CD14-positive monocyte (primary cell): ENCODE data around the gene SPIB. TPM values are rescaled to one million over a fixed set of nuclear protein-coding genes. Genes with fewer than 3 reads are reported as not detected.

Experiments
- DNase-seq, 3 donors: peaks; one replicate each; pipeline ENCODE4 v3.0.0-alpha.2; 2011 to 2022
- H2AFZ ChIP-seq: 2 replicates; pipeline ENCODE4 v1.6.0; 2012; ENCODE audit warnings: mild to moderate bottlenecking, low read depth, low read length, inconsistent platforms; ENCODE audit not compliant: insufficient read depth, poor library complexity, severe bottlenecking
- H3K27ac ChIP-seq, 2 donors: 1 replicate in 1 of 2; 2 replicates in 1 of 2; pipeline ENCODE4 v1.5.1; 2012 to 2013; ENCODE audit warnings: low read length in 2 of 2, control low read depth in 1 of 2, inconsistent platforms in 1 of 2, low read depth in 1 of 2, mild to moderate bottlenecking in 1 of 2
- H3K27me3 ChIP-seq, 2 donors: one replicate each; pipeline versions ENCODE4 v1.6.0 to v1.6.1; 2011 to 2013; ENCODE audit warnings: low read length in 2 of 2; ENCODE audit not compliant: control insufficient read depth in 2 of 2, insufficient read depth in 2 of 2
- H3K36me3 ChIP-seq, 2 donors: replicated peaks in 1 of 2; 1 replicate in 1 of 2; 2 replicates in 1 of 2; pipeline versions ENCODE4 v1.5.1 to v1.6.1; 2012 to 2013; ENCODE audit warnings: low read length in 2 of 2, control low read depth in 1 of 2, inconsistent platforms in 1 of 2, mild to moderate bottlenecking in 1 of 2; ENCODE audit not compliant: insufficient read depth in 2 of 2, control insufficient read depth in 1 of 2
- H3K4me1 ChIP-seq, 2 donors: 1 replicate in 1 of 2; 2 replicates in 1 of 2; pipeline versions ENCODE4 v1.5.1 to v1.6.1; 2012 to 2013; ENCODE audit warnings: low read length in 2 of 2, control low read depth in 1 of 2, inconsistent platforms in 1 of 2, mild to moderate bottlenecking in 1 of 2, moderate library complexity in 1 of 2; ENCODE audit not compliant: insufficient read depth in 2 of 2, control insufficient read depth in 1 of 2
- H3K4me2 ChIP-seq: replicated peaks from 2 replicates; pipeline ENCODE3; 2012; ENCODE audit warnings: low read length, moderate library complexity, mild to moderate bottlenecking; ENCODE audit not compliant: poor library complexity, severe bottlenecking; ENCODE audit errors: extremely low read depth
- H3K4me3 ChIP-seq, 3 experiments: fragments of 200-600 bp in 1 of 3; sonication (generic) in 1 of 3; replicated peaks in 1 of 3; 1 replicate in 2 of 3; 2 replicates in 1 of 3; pipeline ENCODE4 v1.5.1; 2011 to 2013; ENCODE audit warnings: low read length in 3 of 3, mild to moderate bottlenecking in 3 of 3, control low read depth in 2 of 3, low read depth in 2 of 3, inconsistent platforms in 1 of 3, moderate library complexity in 1 of 3
- H3K79me2 ChIP-seq: 2 replicates; pipeline ENCODE4 v1.6.0; 2012; ENCODE audit warnings: mild to moderate bottlenecking, control low read depth, inconsistent platforms, low read length, moderate library complexity; ENCODE audit not compliant: insufficient read depth
- H3K9ac ChIP-seq: 2 replicates; pipeline ENCODE4 v1.6.0; 2017; ENCODE audit warnings: low read length, mild to moderate bottlenecking; ENCODE audit not compliant: insufficient read depth, poor library complexity, severe bottlenecking
- H3K9me3 ChIP-seq, 2 donors: replicated peaks in 1 of 2; 1 replicate in 1 of 2; 2 replicates in 1 of 2; pipeline versions ENCODE4 v1.5.1 to v1.6.1; 2012 to 2013; ENCODE audit warnings: low read length in 2 of 2, control low read depth in 1 of 2; ENCODE audit not compliant: control insufficient read depth in 1 of 2, insufficient read depth in 1 of 2
- H4K20me1 ChIP-seq: 2 replicates; pipeline ENCODE4 v1.6.0; 2012; ENCODE audit warnings: mild to moderate bottlenecking, low read length, control low read depth, moderate library complexity; ENCODE audit not compliant: insufficient read depth
- H3K27ac Mint-ChIP-seq, 7 donors: one replicate each; pipeline ENCODE4 v1.8.0; 2020; ENCODE audit warnings: mild to moderate bottlenecking in 7 of 7, mixed read lengths in 7 of 7, moderate library complexity in 6 of 7, inconsistent platforms in 2 of 7
- H3K27me3 Mint-ChIP-seq, 3 donors: one replicate each; pipeline ENCODE4 v1.8.0; 2021 to 2022; ENCODE audit warnings: low read depth in 3 of 3, mild to moderate bottlenecking in 3 of 3, mixed read lengths in 3 of 3, moderate library complexity in 3 of 3, inconsistent platforms in 1 of 3
- H3K36me3 Mint-ChIP-seq, 2 donors: one replicate each; pipeline ENCODE4 v1.8.0; 2020; ENCODE audit warnings: mixed read lengths in 2 of 2, inconsistent platforms in 1 of 2, mild to moderate bottlenecking in 1 of 2
- H3K4me1 Mint-ChIP-seq: one replicate; pipeline ENCODE4 v1.8.0; 2020; ENCODE audit warnings: mild to moderate bottlenecking, mixed read lengths
- H3K4me3 Mint-ChIP-seq, 2 donors: one replicate each; pipeline ENCODE4 v1.8.0; 2020; ENCODE audit warnings: mild to moderate bottlenecking in 2 of 2, mixed read lengths in 2 of 2, moderate library complexity in 1 of 2
- H3K9me3 Mint-ChIP-seq, 7 donors: one replicate each; pipeline ENCODE4 v1.8.0; 2020 to 2022; ENCODE audit warnings: mixed read lengths in 7 of 7, mild to moderate bottlenecking in 6 of 7, moderate library complexity in 6 of 7, inconsistent platforms in 2 of 7
- WGBS: methylation state at CpG from one replicate; pipeline ENCODE4 v1.1.5; 2013; ENCODE audit warnings: missing lambda C conversion rate; ENCODE audit not compliant: insufficient coverage; 5-methylcytosine and 5-hydroxymethylcytosine counted together
- intact Hi-C, 2 donors: fragments of 100-400 bp; cut with micrococcal nuclease; formaldehyde crosslinking; loops; one replicate each; pipeline versions ENCODE4 v1.15.0 to v1.15.1; 2023
- polyA plus RNA-seq, 3 donors: library from polyadenylated mRNA; depleted of rRNA in 1 of 3; unstranded in 2 of 3; stranded (reverse) in 1 of 3; fragments of 300-500 nt in 2 of 3; fragments of >200 nt in 1 of 3; fragmentation: Illumina TruSeq in 2 of 3; gene quantifications; 1 replicate in 2 of 3; 2 replicates in 1 of 3; pipeline ENCODE4 v1.2.3, GENCODE V29; 2012 to 2021
- TF ChIP-seq, protein P1 (sequence below): fragments of 200-600 bp; IDR thresholded peaks from one replicate; pipeline ENCODE4 v1.8.0; 2022; ENCODE audit warnings: antibody characterized with exemption, mild to moderate bottlenecking

SPIB gene
- polyA plus RNA-seq, 3 donors = 0.16 to 2.3 (median 0.34) TPM

GRCh38 chr19:50409347-50409746 is 9.4 kb upstream of the SPIB start:
- H3K27me3 ChIP-seq = no peaks in the 10 kb centered on the region
- peaks cover 0 to 6% (median 0%) of the 10 kb centered on the region in 7 donors for H3K9me3 Mint-ChIP-seq
- H3K27me3 Mint-ChIP-seq = no peaks in the 10 kb centered on the region
- H4K20me1 ChIP-seq = no peaks in the 10 kb centered on the region
- no peak overlapping the region for H3K4me3 Mint-ChIP-seq
- no peak overlapping the region for H3K9ac ChIP-seq
- peaks cover 30 to 42% of the 10 kb centered on the region in 2 donors for H3K36me3 ChIP-seq
- no peak overlapping the region for H3K4me3 ChIP-seq
- peaks cover under 1% of the 10 kb centered on the region for H3K4me1 Mint-ChIP-seq
- H2AFZ ChIP-seq = no peak overlapping the region
- H3K27ac Mint-ChIP-seq = peak overlapping the region in 2 of 7 donors; percentile 20 to 58
- H3K27ac ChIP-seq = no peak overlapping the region
- peaks cover 0 to 2% of the 10 kb centered on the region in 2 donors for H3K4me1 ChIP-seq
- no peak for DNase-seq
- TF ChIP-seq, protein P1, sequence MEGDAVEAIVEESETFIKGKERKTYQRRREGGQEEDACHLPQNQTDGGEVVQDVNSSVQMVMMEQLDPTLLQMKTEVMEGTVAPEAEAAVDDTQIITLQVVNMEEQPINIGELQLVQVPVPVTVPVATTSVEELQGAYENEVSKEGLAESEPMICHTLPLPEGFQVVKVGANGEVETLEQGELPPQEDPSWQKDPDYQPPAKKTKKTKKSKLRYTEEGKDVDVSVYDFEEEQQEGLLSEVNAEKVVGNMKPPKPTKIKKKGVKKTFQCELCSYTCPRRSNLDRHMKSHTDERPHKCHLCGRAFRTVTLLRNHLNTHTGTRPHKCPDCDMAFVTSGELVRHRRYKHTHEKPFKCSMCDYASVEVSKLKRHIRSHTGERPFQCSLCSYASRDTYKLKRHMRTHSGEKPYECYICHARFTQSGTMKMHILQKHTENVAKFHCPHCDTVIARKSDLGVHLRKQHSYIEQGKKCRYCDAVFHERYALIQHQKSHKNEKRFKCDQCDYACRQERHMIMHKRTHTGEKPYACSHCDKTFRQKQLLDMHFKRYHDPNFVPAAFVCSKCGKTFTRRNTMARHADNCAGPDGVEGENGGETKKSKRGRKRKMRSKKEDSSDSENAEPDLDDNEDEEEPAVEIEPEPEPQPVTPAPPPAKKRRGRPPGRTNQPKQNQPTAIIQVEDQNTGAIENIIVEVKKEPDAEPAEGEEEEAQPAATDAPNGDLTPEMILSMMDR = no peak
- WGBS = 99% methylated on average over 17 of the region's 17 CpGs
- H3K36me3 Mint-ChIP-seq = peaks cover 38 to 62% of the 10 kb centered on the region in 2 donors
- H3K9me3 ChIP-seq = peaks cover 0 to 4% of the 10 kb centered on the region in 2 donors
- H3K79me2 ChIP-seq = no peaks in the 10 kb centered on the region
- H3K4me2 ChIP-seq = no peak overlapping the region
- intact Hi-C loops = no loop called here

DNA sequence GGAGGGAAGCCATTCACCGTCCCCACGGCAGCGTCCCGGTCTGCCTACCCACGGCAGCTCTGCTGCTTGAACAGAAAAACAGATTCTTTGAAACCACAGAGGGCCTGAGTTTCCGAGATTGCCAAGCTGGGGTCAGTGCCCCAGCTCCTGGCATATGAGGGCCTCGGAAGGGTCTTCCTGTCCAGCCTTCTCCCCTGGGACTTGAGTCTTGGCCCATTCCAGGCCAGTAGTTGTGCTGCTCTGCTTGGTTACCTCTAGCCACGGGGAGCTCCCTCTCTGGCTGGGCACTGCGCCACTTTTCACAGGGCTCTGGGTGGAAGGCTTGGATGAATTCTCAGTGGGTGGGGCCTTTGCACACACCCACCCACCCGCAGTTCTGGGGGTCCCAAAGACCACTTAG is 8.6 kb upstream of the SPIB start:
- H3K4me2 ChIP-seq = no peak overlapping the region
- H2AFZ ChIP-seq = no peak overlapping the region
- H3K27ac ChIP-seq = no peak overlapping the region
- H3K27me3 Mint-ChIP-seq = no peaks in the 10 kb centered on the region
- H3K4me3 Mint-ChIP-seq = no peak overlapping the region
- H3K36me3 ChIP-seq = peaks cover 30 to 42% of the 10 kb centered on the region in 2 donors
- H3K79me2 ChIP-seq = no peaks in the 10 kb centered on the region
- DNase-seq = no peak
- H4K20me1 ChIP-seq = no peaks in the 10 kb centered on the region
- H3K9ac ChIP-seq = no peak overlapping the region
- peaks cover 0 to 6% (median 0%) of the 10 kb centered on the region in 7 donors for H3K9me3 Mint-ChIP-seq
- no peak overlapping the region for H3K4me3 ChIP-seq
- peaks cover 8% of the 10 kb centered on the region for H3K4me1 Mint-ChIP-seq
- H3K27me3 ChIP-seq = no peaks in the 10 kb centered on the region
- TF ChIP-seq, protein P1 = no peak
- peaks cover 0 to 4% of the 10 kb centered on the region in 2 donors for H3K9me3 ChIP-seq
- peak overlapping the region in 2 of 7 donors; percentile 13 to 26 for H3K27ac Mint-ChIP-seq
- intact Hi-C loops = loop anchor here in 1 of 2 donors (5.0 kb wide), 1 partner anchor 43 kb away; the partner anchor contains the start of gene NAPSA
- peaks cover 36 to 54% of the 10 kb centered on the region in 2 donors for H3K36me3 Mint-ChIP-seq
- 96% methylated on average over 8 of the region's 10 CpGs for WGBS
- H3K4me1 ChIP-seq = peaks cover 6 to 10% of the 10 kb centered on the region in 2 donors
